Measurements from ENCODE around the gene WASL.

The WASL gene

DNA sequence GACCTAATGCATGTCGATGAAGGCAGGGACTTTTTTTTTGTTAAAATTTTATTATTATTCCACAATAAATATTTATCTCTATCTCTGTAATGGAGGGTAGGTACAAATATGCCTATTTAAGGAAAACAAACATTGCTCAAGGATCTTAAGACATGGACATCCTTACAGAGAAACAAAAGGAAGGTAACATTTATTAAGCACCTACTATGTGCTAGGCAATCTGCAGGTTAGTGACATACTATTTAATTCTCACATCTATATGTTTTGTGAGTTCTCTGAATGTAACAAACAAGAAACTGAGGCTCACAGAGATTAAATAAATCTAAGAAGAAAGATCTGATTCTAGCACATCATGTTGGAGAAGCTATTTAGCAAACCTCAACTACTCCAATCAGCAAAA is 61.1 kb downstream of the WASL start:
- DNase-seq = no peak

DNA sequence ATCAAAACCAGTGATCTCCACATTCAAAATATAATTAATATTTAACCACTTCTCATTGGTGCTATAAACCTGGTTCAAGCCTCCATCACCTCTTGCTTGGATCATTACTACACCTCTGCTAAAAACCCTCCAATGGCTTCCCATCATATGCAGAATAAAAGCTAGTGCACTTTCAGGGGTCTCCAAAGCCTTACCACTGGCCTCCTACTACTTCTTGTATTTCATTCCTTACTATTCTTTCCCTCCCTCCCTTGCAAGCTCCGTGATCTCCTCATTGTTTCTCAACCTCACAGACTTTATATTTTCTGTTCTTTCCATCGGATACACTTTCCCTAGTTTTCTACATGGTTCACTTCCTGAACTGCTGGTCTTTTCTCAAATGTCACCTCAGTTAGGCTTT is 61.6 kb downstream of the WASL start:
- no peak for DNase-seq

DNA sequence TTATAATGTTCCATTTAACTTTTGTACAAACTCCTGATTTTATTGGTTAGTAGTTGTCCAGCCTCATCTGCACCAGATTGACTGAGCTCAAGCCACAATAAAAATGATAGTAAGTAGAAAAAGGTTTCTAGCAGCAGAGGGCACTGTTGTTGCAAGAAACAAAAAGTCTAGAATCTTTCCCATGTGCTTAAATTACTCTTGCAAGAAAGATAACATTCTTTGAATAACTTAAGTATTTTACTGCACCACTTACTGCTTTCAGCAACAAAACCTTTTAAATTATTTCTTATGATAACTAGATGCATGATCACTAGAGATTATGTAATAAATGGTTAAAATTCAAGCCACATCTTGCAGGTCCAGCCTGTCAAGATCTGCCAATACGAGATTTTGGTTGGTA is 66.1 kb downstream of the WASL start:
- peak; percentile 43 for DNase-seq

DNA sequence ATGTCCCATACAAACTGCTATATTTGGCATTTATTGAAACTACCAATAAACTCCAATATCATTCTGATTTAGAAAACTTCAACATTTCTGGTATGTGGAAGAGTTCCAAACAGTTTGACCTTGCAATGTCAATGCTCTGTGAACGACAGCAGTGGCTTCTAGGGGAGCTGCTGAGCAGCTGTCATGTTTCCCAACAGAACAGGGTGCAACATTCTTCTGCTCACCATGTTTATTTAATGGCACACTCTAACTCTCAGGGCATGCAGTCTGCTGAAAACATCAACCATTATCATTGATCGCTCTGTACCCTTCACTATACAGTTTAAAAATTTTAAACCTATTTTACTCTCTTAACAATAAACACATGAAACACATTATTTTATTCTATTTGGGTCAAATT is 67.2 kb downstream of the WASL start:
- DNase-seq = no peak

DNA sequence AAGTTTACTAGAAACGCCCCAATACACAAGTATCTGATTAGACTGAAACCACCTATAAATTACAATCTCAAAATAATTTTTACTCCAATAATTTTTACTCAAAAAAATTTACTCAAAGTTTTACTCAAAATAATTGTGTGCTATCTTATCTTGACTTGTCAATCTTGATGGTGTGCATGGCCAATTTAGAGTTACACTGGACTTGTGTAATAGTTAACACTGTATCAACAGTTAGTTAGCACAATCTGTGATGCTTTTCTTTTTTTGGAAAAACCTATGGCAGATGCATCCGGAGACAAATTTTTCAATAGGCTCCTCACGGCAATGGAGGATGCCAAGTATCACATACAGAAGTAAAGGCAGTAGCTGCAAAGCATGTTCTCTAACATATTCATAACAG is 68.2 kb downstream of the WASL start:
- no peak for DNase-seq

DNA sequence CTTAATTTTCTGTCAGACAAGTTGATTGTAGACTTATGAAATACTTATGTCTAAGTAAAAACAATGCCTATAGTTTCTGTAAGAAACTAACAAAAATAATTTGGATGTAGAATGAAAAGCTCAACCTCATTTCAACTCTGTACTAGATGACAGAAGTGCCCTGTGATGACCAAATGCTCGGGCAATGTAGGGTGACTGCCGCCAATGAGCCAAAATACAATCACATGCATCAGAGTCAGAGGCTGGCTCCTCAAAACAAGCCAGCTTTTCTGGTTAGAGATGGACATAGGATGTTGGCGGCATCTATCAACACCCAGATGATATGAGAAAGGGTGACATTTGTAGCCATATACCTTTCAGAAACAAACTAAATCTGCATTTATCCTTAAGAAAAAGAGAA is 69.2 kb downstream of the WASL start:
- no peak for DNase-seq

DNA sequence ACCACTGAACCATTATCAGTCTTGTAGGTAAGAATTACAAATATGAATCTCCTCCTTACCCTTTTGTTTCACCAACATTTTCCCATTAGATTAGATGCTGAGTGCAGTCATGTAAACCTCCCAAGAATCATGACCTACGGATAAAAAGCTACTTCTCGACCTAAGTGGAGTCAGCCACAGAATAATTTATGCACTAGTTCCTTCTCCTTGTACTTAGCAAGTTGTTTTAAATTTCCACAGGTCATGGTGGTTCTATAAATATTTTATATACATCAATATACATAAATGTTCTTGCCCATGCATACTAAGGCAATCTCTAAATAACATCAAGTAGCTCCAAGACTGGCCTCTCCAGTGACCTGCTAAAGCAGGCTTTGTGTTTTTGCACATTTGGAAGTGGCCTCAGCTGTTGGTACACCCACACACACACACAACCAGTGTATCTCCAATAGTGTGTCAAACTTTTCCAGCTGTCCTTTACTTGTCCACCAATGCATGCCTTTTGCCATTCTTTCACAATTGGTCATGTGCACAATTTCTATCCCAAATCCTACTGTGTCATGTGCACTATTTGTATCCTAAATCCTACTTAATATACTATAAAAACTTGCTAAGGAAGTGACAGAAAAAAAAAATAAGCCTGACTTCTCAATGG is 71.6 kb downstream of the WASL start:
- DNase-seq = no peak

DNA sequence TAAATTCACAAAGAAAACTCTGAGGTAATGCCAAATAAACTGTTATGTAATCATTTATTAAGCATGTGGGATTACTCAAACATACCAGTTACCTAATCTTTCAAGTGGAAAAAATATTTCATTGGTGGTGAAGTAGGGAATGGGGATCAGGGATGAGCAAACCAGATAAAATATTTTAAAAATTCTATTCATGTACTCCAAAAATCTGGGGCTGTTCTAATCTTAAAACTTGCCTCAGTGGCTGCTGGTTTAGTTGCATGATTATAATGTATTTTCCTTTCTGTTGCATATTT is 73.7 kb downstream of the WASL start:
- DNase-seq = no peak

DNA sequence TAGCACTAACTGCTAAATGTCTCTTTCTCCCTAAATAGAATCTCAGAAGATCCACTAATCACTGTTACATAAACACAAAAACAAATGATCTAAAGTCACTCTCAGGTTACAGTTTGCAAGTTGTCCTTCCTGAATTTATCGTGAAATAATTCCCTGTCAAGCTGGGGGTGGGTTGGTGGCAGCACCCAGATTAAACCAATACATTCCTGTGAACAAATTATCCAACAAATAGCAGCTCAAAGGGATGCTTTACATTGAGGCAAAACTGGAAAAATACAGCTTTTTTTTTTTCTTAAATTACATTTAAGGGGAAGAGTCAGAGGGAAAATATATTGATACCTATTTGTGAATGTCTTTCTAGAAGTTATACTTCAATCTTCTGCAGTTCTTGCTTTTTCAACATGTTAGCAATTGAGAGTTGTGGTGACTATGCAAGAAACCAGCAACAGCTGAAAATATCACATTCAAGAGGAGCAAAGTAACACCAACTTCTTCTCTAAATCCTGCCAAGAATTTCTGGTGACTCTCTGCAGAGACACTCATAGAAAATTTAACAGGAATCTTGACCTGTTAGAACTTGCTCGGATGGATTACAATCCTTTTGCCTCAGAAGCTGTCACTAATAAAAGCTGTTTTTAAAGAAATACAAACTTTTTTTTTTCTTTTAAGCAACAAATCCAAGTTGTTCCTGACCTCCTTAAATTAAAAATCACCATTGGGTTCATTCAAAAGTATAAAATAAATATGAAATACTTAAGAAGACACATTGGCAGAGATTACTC is 74.2 kb downstream of the WASL start:
- no peak for DNase-seq

DNA sequence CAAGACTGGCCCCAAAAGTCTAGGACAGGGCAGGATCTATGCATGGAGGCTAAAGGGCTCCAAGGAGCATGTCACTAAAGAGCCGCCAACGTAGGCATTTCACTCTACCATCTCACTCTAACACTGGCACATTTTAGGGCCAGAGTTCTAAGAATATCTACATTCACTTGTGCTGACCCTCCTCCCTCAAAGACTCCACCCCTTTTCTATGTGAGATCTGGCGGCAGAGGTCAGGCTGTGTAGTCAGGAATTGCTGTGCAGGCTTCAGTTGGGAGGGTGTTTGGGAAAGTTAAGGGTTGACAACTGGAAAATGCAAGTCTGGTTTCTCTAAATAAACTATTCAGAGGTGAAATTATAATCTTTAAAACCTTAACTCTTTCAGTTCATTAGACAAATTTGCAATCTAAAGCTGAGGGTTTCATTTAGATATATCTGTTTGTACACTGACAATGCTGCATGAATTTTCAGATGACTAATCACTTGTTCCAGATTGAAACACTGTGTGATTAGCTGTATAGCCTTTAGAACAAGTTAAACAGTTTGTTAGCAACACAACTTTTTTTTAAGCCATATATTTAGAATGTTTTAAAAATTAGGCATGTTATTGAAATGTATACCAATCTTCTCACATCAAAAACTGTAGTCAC is 74.9 kb downstream of the WASL start:
- DNase-seq = no peak

DNA sequence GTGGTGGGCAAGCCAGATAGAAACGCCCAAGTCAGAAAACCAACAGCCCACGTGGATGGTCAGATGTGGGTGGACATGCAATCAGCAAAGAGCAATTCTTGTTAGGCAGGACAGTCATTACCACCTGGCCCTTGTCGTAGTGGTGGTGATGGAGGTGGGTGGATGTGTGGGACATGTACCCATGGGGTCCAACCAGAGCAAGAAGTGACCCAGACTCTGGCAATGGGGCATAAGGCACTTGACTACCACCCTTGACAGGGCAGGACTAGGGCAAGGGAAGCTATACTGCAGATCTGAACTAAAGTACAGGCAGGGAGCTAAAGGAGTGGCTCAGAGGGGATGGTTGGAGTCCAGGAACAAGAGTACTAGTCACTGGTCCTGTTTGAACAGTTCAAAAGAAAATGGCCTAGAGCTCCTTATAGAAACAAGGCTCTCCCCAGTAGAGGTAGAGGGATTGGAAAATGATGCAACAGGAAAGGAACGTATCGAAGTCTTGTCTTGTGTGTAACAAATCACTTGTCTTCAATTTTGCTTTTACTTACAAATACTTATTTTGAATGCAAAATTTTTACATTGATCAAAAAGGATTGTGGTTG is 75.6 kb downstream of the WASL start:
- no peak for DNase-seq

DNA sequence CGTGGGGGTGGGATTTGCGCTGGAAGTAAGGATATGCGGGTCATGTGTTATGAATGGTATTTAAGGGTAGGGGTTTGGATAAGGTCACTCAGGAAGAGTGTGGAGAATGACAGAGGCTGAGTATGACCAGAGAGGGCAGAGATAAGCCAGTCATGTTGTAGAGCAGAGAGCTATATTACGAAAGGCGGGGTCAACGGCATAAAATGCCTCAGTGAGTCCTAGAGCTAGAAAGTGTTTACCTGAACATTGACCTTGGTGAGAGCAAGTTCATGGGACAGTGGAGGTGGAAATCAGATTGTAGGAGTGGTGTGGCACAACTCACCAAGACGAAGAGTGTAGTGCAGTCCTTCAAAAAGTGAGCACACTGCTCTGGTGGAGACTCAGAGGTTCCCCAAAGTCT is 79.3 kb downstream of the WASL start:
- no peak for DNase-seq

DNA sequence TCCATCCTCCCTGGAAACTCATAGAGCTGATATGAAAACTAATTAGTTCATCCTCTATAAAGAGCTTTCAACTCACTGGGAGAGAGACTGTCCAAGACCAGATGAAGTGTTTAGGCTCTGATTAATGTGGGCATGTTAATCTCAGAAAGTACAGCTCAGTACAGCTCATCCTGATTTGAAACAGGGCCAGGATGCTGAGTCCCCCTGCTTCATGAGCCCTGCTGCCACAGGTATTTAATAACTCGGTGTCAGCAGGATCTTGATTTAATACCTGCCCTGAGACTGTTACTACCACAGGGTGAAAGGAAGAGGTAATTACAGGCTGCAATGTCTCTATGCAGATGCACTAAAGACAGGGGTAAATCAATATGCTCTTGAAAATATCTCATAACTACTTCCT is 82.3 kb downstream of the WASL start:
- DNase-seq = no peak

DNA sequence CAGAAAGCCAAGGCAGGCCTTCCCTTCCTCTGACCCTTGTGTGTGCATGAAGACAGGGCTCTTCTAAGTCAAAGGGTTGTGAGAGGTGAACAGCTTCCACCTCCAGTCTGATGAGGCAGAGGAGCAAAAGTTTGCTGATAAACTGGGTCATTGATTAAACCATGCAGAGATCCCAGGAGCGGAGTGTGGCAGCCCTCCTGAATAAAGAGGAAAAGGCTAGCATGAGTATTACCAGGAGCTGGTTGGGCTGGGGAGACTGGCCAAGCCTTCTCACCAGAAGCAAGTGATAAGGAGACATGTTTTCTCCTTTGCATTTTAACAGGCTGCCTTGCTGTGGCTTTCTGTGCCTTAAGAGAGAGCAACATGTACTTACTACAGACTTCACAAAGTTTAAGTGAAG is 82.9 kb downstream of the WASL start:
- no peak for DNase-seq

DNA sequence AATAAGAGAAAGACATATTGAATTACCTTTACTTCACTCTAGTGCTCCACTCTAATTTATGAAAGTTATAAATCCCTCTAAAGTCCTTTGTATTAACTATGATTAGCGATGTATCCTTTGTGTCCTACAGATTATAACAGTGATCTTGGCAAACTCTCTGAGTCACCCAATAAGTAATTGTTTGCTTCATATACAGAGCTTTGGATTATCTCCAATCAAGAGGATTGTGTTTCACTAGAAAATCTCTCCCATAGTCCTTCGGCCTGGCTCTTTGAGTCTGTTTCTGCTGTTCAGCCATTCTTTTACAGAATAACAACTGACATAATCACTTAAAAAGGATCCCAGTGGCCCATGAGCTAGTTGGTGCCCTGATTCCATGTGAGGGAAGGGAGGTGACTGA is 83.6 kb downstream of the WASL start:
- no peak for DNase-seq

DNA sequence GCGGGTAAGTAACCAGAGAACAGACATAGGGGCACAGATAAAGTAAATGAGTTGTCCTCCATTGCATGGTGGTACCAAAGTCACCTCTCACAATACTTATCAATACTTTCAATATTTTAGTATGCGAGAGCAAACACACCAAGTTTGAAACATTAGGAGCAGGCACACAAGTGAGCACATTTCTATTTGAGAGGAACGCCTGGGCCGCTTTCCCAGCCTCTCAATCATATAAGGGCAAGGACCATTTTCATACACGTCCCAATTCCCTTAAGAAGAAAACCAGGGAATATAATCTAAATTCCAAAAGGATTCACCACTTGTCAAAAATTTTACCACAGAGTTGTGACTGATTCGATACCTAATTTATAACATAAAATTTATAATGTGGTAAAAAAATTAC is 85.6 kb downstream of the WASL start:
- no peak for DNase-seq

DNA sequence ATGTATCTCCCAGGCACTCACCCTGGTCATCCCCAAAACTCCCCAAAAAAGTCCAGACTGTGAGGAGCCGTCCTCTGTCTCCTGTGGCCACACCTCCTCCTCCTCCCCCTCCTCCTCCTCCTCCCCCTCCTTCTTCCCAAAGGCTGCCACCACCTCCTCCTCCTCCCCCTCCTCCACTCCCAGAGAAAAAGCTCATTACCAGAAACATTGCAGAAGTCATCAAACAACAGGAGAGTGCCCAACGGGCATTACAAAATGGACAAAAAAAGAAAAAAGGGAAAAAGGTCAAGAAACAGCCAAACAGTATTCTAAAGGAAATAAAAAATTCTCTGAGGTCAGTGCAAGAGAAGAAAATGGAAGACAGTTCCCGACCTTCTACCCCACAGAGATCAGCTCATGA is 86.0 kb downstream of the WASL start:
- DNase-seq = no peak

DNA sequence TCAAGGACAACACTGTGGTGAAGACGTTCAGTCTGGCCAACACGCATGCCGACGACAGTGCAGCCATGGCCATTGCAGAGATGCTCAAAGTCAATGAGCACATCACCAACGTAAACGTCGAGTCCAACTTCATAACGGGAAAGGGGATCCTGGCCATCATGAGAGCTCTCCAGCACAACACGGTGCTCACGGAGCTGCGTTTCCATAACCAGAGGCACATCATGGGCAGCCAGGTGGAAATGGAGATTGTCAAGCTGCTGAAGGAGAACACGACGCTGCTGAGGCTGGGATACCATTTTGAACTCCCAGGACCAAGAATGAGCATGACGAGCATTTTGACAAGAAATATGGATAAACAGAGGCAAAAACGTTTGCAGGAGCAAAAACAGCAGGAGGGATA is 86.5 kb downstream of the WASL start:
- no peak for DNase-seq

DNA sequence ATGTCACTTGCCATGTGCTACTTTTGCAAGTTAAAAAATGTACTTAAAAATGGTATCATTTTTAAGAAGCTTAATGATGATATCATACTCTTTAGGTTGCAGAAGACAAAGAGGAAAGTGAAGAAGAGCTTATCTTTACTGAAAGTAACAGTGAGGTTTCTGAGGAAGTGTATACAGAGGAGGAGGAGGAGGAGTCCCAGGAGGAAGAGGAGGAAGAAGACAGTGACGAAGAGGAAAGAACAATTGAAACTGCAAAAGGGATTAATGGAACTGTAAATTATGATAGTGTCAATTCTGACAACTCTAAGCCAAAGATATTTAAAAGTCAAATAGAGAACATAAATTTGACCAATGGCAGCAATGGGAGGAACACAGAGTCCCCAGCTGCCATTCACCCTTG is 87.0 kb downstream of the WASL start:
- peak; percentile 38 for DNase-seq

DNA sequence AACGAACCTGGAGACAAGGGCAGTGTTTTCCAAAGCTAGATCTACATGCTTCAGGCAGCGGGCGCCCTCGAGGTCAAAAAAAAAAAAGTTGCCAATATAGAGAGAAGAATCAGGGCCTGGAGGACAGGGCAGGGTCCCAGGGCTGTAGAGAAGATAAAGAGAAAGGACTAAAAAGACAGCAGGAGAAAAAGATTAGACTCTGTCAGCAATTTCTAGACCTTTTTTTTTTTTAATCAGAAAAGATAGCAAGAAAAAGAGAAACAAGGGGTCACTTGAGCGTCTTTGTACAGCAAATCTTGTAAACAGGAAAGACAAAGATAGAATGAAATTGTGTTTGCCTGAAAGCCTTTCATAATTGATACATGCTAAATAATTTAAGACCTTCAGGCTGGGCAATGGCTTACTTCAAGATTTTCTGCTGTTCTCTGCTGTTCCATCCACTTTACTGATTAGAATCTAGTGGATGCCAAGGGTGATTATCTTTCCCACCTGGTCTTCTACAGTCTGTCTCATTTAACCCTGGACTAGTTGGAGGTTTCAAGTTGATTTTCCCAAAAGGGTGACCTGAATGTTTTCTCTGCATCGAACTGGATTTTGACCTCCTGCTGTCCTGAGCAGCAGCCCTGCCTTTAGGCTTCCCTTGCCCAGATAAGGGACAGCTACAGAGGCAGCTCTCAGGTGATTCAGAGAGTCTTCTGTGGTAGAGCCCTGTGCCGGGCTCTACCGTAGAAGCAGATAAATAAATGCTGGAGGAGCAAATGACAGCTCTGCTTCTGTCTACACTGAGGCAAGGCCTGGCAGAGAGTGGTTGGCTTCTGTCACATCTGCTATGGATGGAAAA is 88.1 kb downstream of the WASL start:
- no peak for DNase-seq

DNA sequence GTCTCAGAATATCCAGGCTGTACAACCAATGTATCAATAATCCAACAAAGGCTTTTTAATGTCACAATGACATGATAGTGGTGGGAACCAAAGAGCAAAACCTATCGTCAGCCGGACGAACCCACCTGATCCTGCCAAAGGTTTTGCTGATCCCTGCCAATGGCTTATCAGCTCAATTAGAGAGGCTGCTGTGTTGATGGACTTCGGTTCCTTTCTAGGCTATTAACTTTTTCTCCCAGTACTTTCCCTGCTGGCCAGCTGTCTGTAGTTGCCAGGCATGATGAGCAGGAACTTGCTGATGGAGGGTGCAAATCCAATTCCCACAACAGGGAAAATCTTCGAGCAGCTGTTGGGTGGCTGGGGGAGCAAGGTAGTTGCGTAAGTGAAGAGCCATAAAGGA is 90.8 kb downstream of the WASL start:
- DNase-seq = no peak

DNA sequence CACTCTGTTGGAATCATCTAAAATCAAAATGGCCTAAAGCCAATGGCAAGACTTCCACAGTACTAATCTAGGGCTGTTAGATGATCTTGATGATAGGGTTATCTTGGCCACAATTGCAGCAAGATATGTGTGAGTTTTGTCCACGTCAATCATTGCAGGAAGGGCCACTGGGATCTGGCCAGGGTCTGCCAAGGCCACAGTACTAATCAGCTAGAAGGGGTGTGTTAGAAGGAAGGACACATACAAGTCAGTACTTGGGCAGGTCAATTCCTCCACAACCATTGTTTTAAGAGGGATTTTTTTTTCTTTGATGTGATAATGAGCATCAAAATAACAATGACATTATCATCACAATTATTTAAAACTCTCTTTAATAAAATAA is 91.5 kb downstream of the WASL start:
- DNase-seq = no peak

DNA sequence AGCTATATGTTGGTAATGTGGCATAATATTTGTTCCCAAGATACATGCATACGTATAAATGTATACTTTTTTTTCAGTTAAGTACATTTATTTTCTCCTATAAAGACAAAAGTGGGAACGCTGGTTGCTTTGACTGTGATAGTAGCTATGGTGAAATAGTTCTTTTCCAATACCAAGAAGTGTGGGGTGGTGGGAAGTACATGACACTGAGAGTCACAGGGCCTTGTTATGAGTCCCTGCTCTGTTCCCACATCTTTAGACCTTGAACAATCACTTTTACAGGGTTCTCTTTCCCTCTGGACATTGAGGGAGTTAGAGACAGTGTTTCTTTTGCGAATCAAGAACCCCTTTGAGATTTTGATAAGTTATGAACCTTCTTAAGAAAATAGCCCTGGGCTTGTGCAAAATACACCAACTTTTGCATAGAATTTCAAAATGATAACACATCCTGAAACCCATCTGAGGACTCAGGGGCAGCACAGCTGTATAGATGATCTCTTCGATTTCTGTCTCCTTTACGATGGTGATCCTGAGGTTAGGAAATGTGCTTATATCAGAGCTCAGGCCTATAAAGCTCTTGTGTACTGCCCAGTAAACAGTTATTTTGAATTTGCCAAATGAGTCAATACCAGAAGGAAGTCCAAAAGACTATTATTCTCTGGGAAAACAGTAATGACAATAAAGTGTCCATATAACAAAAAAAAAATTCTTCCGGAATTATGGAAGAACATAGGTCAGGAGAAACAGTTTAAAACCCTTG is 92.1 kb downstream of the WASL start:
- no peak for DNase-seq

Measured in MV-4-11 (cell line).